ENCODE data around the gene ADCY4.

GRCh38 chr14:24327303-24327702, 7.6 kb downstream of the ADCY4 start:
- TF ChIP-seq, protein P1, sequence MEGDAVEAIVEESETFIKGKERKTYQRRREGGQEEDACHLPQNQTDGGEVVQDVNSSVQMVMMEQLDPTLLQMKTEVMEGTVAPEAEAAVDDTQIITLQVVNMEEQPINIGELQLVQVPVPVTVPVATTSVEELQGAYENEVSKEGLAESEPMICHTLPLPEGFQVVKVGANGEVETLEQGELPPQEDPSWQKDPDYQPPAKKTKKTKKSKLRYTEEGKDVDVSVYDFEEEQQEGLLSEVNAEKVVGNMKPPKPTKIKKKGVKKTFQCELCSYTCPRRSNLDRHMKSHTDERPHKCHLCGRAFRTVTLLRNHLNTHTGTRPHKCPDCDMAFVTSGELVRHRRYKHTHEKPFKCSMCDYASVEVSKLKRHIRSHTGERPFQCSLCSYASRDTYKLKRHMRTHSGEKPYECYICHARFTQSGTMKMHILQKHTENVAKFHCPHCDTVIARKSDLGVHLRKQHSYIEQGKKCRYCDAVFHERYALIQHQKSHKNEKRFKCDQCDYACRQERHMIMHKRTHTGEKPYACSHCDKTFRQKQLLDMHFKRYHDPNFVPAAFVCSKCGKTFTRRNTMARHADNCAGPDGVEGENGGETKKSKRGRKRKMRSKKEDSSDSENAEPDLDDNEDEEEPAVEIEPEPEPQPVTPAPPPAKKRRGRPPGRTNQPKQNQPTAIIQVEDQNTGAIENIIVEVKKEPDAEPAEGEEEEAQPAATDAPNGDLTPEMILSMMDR (IDR thresholded peaks at IDR 0.05): no peak
- TF ChIP-seq ZFX (IDR thresholded peaks at IDR 0.05; ENCODE audit: borderline replicate concordance): no peak
